Activated T-helper 1 cell treated with anti-CD3 and anti-CD28 coated beads, Interleukin-2, amount 50 U/mL, for 16 hours (primary cell): ENCODE measurements around the gene RASGRF1.

Source experiments
- DNase-seq, 2 donors: peaks; one replicate each; pipeline ENCODE4 v3.0.0-alpha.2; 2020; ENCODE audit warnings: low read depth in 1 of 2, low spot score in 1 of 2

Gene RASGRF1

GRCh38 chr15:78989701-78990240, 100.8 kb downstream of the RASGRF1 start:
- DNase-seq: no peak

GRCh38 chr15:78988361-78988911, 102.1 kb downstream of the RASGRF1 start:
- no peak for DNase-seq

GRCh38 chr15:78987556-78988360, 102.8 kb downstream of the RASGRF1 start:
- no peak for DNase-seq

- no peak for DNase-seq
These were observed 104.6 kb downstream of the RASGRF1 start for GRCh38 chr15:78985859-78986475.

GRCh38 chr15:78984041-78984440, 106.5 kb downstream of the RASGRF1 start:
- DNase-seq: no peak

GRCh38 chr15:78983146-78983918, 107.2 kb downstream of the RASGRF1 start:
- no peak for DNase-seq

GRCh38 chr15:78982736-78983135, 107.8 kb downstream of the RASGRF1 start:
- no peak for DNase-seq

- no peak for DNase-seq
These were observed 108.9 kb downstream of the RASGRF1 start for GRCh38 chr15:78981532-78982313.

- no peak for DNase-seq
These were observed 110.9 kb downstream of the RASGRF1 start for GRCh38 chr15:78979456-78980320.

- no peak for DNase-seq
These were observed 111.9 kb downstream of the RASGRF1 start for GRCh38 chr15:78978601-78979179.

- DNase-seq: no peak
These were observed 112.8 kb downstream of the RASGRF1 start for GRCh38 chr15:78977591-78978347.

GRCh38 chr15:78977091-78977571, 113.4 kb downstream of the RASGRF1 start:
- no peak for DNase-seq

- DNase-seq: no peak
These were observed 113.9 kb downstream of the RASGRF1 start for GRCh38 chr15:78976691-78977090.

- no peak for DNase-seq
These were observed 116.2 kb downstream of the RASGRF1 start for GRCh38 chr15:78974272-78974918.

- DNase-seq: no peak
These were observed 120.8 kb downstream of the RASGRF1 start for GRCh38 chr15:78969687-78970349.

- no peak for DNase-seq
These were observed 121.9 kb downstream of the RASGRF1 start for GRCh38 chr15:78968539-78969271.

GRCh38 chr15:78968114-78968513, 122.5 kb downstream of the RASGRF1 start:
- DNase-seq: no peak
